Measurements from ENCODE around the gene SLC22A2. TPM values are rescaled to one million over a fixed set of nuclear protein-coding genes. Genes with fewer than 3 reads are reported as not detected.

SLC22A2 gene
- total and polyA plus RNA-seq, 2 donors (not counting 3 experiments of a cell fraction or from before 2014, with no cell fraction given), result not detected

- dilution Hi-C loops (cut with MboI; ENCODE audit: extremely low pct_ligation_motif_present, low sequenced_read_pairs) (no loop called here), intact Hi-C loops (cut with micrococcal nuclease) (no loop called here)
- no peaks in the 10 kb centered on the region for H3K36me3 ChIP-seq (ENCODE audit: control insufficient read depth in 2 of 2, extremely low read depth in 1 of 2, insufficient read depth in 2 of 2, low read length in 2 of 2)
- no peaks in the 10 kb centered on the region for H3K9me1 ChIP-seq (replicated peaks; ENCODE audit: control insufficient read depth, extremely low read depth, insufficient read depth, low read length)
- H3K27ac ChIP-seq (ENCODE audit: insufficient read depth, low read depth, low read length), result no peak overlapping the region
- no peaks in the 10 kb centered on the region for H4K20me1 ChIP-seq (replicated peaks; ENCODE audit: control insufficient read depth, extremely low read depth, insufficient read depth, low read length)
- H3K4me3 ChIP-seq (replicated peaks in 1 of 3; ENCODE audit: insufficient read depth in 1 of 3, low read depth in 1 of 3, low read length in 3 of 3), result no peak overlapping the region
- TF ChIP-seq POLR2A (IDR thresholded peaks at IDR 0.05; ENCODE audit: low read depth, low read length) (no peak), CTCF (IDR thresholded peaks at IDR 0.05; ENCODE audit: extremely low read depth in 1 of 2, insufficient read depth in 1 of 2, low read depth in 1 of 2, low read length in 2 of 2) (no peak), POLR2AphosphoS5 (IDR thresholded peaks at IDR 0.05; ENCODE audit: insufficient read depth, low read depth, low read length) (no peak), EZH2 (IDR thresholded peaks at IDR 0.05; ENCODE audit: borderline replicate concordance, low read depth, low read length, severe bottlenecking) (no peak), GATA2 (IDR thresholded peaks at IDR 0.05; ENCODE audit: insufficient read depth, insufficient read length, low read depth, low read length) (no peak), JUN (IDR thresholded peaks at IDR 0.05; ENCODE audit: borderline replicate concordance, insufficient read depth, insufficient read length, low read depth) (no peak), MYC (IDR thresholded peaks at IDR 0.05; ENCODE audit: low read depth, low read length) (no peak), MAX (IDR thresholded peaks at IDR 0.05; ENCODE audit: insufficient read depth, insufficient read length) (no peak), FOS (IDR thresholded peaks at IDR 0.05; ENCODE audit: borderline replicate concordance, insufficient read depth, low read length) (no peak)
- H3K9ac ChIP-seq (replicated peaks; ENCODE audit: extremely low read depth, insufficient read depth, low read length), result no peak overlapping the region
- CTCF ChIA-PET, result no interaction called here
- POLR2A ChIA-PET, result no interaction called here
- FAIRE-seq, result no peak
- H2AFZ ChIP-seq (ENCODE audit: low read depth, low read length), result no peak overlapping the region
- no peaks in the 10 kb centered on the region for H3K27me3 ChIP-seq (ENCODE audit: control insufficient read depth in 2 of 2, insufficient read depth in 2 of 2, low read length in 2 of 2)
- DNase-seq (ENCODE audit: low read depth, low spot score), result no peak
- no peaks in the 10 kb centered on the region for H3K4me1 ChIP-seq (ENCODE audit: control insufficient read depth, extremely low read depth, insufficient read depth, low read length)
- no peak overlapping the region for H3K4me2 ChIP-seq (ENCODE audit: insufficient read depth, low read length)
- no TSS peak for BruUV-seq (replicated peaks)
- no peaks in the 10 kb centered on the region for H3K9me3 ChIP-seq (replicated peaks; ENCODE audit: control insufficient read depth, insufficient read depth, low read length)
- H3K79me2 ChIP-seq (ENCODE audit: control insufficient read depth, insufficient read depth, low read length), result no peaks in the 10 kb centered on the region
Measured at GRCh38 chr6:160177220-160177619, 81.4 kb downstream of the SLC22A2 start.

All from endothelial cell of umbilical vein (primary cell).